ACC112 (cell line): ENCODE data around the gene MEAF6.

ENCODE experiments used
- H2AFZ ChIP-seq: fragments of 200-600 bp; sonication (generic); one replicate; pipeline ENCODE4 v1.6.0; 2017; ENCODE audit warnings: antibody characterized with exemption, low read length; ENCODE audit not compliant: unreplicated experiment
- H3K27ac ChIP-seq: fragments of 200-600 bp; sonication (generic); 2 replicates; pipeline ENCODE4 v1.5.1; 2014; ENCODE audit warnings: low read depth, mild to moderate bottlenecking, antibody characterized with exemption, low read length, moderate library complexity
- H3K27me3 ChIP-seq: fragments of 200-600 bp; sonication (generic); 2 replicates; pipeline ENCODE4 v1.6.1; 2014; ENCODE audit warnings: mild to moderate bottlenecking, antibody characterized with exemption, low read length, moderate library complexity, mixed read lengths; ENCODE audit not compliant: insufficient read depth
- H3K36me3 ChIP-seq: fragments of 200-600 bp; sonication (generic); 2 replicates; pipeline ENCODE4 v1.6.1; 2016; ENCODE audit warnings: mild to moderate bottlenecking, antibody characterized with exemption, low read length, moderate library complexity, mixed read lengths; ENCODE audit not compliant: insufficient read depth
- H3K4me1 ChIP-seq: fragments of 200-600 bp; sonication (generic); one replicate; pipeline ENCODE4 v1.6.1; 2016; ENCODE audit warnings: low read length, mixed read lengths; ENCODE audit not compliant: insufficient read depth, unreplicated experiment, control insufficient read depth
- H3K4me3 ChIP-seq: fragments of 200-600 bp; sonication (generic); 2 replicates; pipeline ENCODE4 v1.5.1; 2014; ENCODE audit warnings: mild to moderate bottlenecking, low read depth, low read length
- H3K79me2 ChIP-seq: fragments of 200-600 bp; sonication (generic); one replicate; pipeline ENCODE4 v1.6.0; 2016; ENCODE audit warnings: low read length; ENCODE audit not compliant: control insufficient read depth, unreplicated experiment, insufficient read depth

Gene MEAF6

GRCh38 chr1:37472994-37473393 is 41.6 kb downstream of the MEAF6 start:
- peak overlapping the region; percentile 72; the same call in 1 of the 2 replicates for H3K27ac ChIP-seq

GRCh38 chr1:37472281-37472680 is 42.3 kb downstream of the MEAF6 start:
- Histone ChIP-seq H3K36me3 (peaks cover 8% of the 10 kb centered on the region; the same call in 1 of the 2 replicates), H3K27me3 (no peaks in the 10 kb centered on the region), H3K79me2 (peaks cover 38% of the 10 kb centered on the region), H2AFZ (no peak overlapping the region), H3K4me1 (peaks cover 50% of the 10 kb centered on the region), H3K27ac (peak overlapping the region; percentile 72), H3K4me3 (no peak overlapping the region; the same call in 1 of the 2 replicates)

More at GRCh38 chr1:37472994-37473393, 41.6 kb downstream of the MEAF6 start:
- Histone ChIP-seq H3K27me3 (no peaks in the 10 kb centered on the region), H3K4me3 (peak overlapping the region; percentile 88), H3K36me3 (peaks cover 8% of the 10 kb centered on the region; the same call in 1 of the 2 replicates), H2AFZ (no peak overlapping the region), H3K79me2 (peaks cover 46% of the 10 kb centered on the region), H3K4me1 (peaks cover 56% of the 10 kb centered on the region)

GRCh38 chr1:37471345-37472231 is 43.0 kb downstream of the MEAF6 start:
- no peak overlapping the region for H2AFZ ChIP-seq
- H3K4me3 ChIP-seq = peak overlapping the region; percentile 22
- H3K4me1 ChIP-seq = peaks cover 45% of the 10 kb centered on the region

GRCh38 chr1:37469386-37469785 is 45.2 kb downstream of the MEAF6 start:
- Histone ChIP-seq H3K27ac (no peak overlapping the region), H2AFZ (no peak overlapping the region), H3K79me2 (peaks cover 10% of the 10 kb centered on the region), H3K4me3 (no peak overlapping the region), H3K36me3 (no peaks in the 10 kb centered on the region), H3K27me3 (no peaks in the 10 kb centered on the region), H3K4me1 (peaks cover 41% of the 10 kb centered on the region)

More at GRCh38 chr1:37471345-37472231, 43.0 kb downstream of the MEAF6 start:
- Histone ChIP-seq H3K36me3 (peaks cover 8% of the 10 kb centered on the region; the same call in 1 of the 2 replicates), H3K27me3 (no peaks in the 10 kb centered on the region), H3K27ac (peak overlapping the region; percentile 72), H3K79me2 (peaks cover 32% of the 10 kb centered on the region)

GRCh38 chr1:37468037-37468436 is 46.5 kb downstream of the MEAF6 start:
- H3K36me3 ChIP-seq = no peaks in the 10 kb centered on the region
- H3K4me1 ChIP-seq = peaks cover 33% of the 10 kb centered on the region
- H3K27ac ChIP-seq = no peak overlapping the region
- no peak overlapping the region for H3K4me3 ChIP-seq
- peaks cover 2% of the 10 kb centered on the region for H3K79me2 ChIP-seq
- H2AFZ ChIP-seq = no peak overlapping the region
- H3K27me3 ChIP-seq = no peaks in the 10 kb centered on the region

- Histone ChIP-seq H3K27me3 (no peaks in the 10 kb centered on the region), H3K79me2 (peaks cover 2% of the 10 kb centered on the region), H3K27ac (no peak overlapping the region), H3K4me3 (no peak overlapping the region), H3K36me3 (no peaks in the 10 kb centered on the region), H3K4me1 (peaks cover 13% of the 10 kb centered on the region), H2AFZ (no peak overlapping the region)
Observed at GRCh38 chr1:37465593-37466517, 48.7 kb downstream of the MEAF6 start.

GRCh38 chr1:37464443-37464842 is 50.1 kb downstream of the MEAF6 start:
- Histone ChIP-seq H3K27me3 (no peaks in the 10 kb centered on the region), H3K4me1 (peaks cover 4% of the 10 kb centered on the region), H2AFZ (no peak overlapping the region)

GRCh38 chr1:37461698-37462436 is 52.7 kb downstream of the MEAF6 start:
- no peak overlapping the region for H2AFZ ChIP-seq
- no peaks in the 10 kb centered on the region for H3K4me1 ChIP-seq
- H3K4me3 ChIP-seq = no peak overlapping the region
- no peaks in the 10 kb centered on the region for H3K27me3 ChIP-seq
- H3K27ac ChIP-seq = no peak overlapping the region
- no peaks in the 10 kb centered on the region for H3K79me2 ChIP-seq
- H3K36me3 ChIP-seq = no peaks in the 10 kb centered on the region

More at GRCh38 chr1:37464443-37464842, 50.1 kb downstream of the MEAF6 start:
- Histone ChIP-seq H3K36me3 (no peaks in the 10 kb centered on the region), H3K79me2 (no peaks in the 10 kb centered on the region), H3K27ac (no peak overlapping the region), H3K4me3 (no peak overlapping the region)

GRCh38 chr1:37458551-37458950 is 56.0 kb downstream of the MEAF6 start:
- H3K36me3 ChIP-seq = no peaks in the 10 kb centered on the region
- H3K27ac ChIP-seq = no peak overlapping the region
- H3K79me2 ChIP-seq = no peaks in the 10 kb centered on the region
- no peak overlapping the region for H3K4me3 ChIP-seq
- no peaks in the 10 kb centered on the region for H3K27me3 ChIP-seq
- peaks cover 11% of the 10 kb centered on the region for H3K4me1 ChIP-seq
- H2AFZ ChIP-seq = no peak overlapping the region

- no peaks in the 10 kb centered on the region for H3K36me3 ChIP-seq
- no peak overlapping the region for H3K27ac ChIP-seq
- no peak overlapping the region for H2AFZ ChIP-seq
- H3K79me2 ChIP-seq = no peaks in the 10 kb centered on the region
- H3K4me1 ChIP-seq = peaks cover 19% of the 10 kb centered on the region
- no peaks in the 10 kb centered on the region for H3K27me3 ChIP-seq
- H3K4me3 ChIP-seq = no peak overlapping the region
Observed at GRCh38 chr1:37456614-37457013, 58.0 kb downstream of the MEAF6 start.
